GM23248 (cell line): Measurements from ENCODE around the gene C9orf43. TPM values are rescaled to one million over a fixed set of nuclear protein-coding genes. Genes with fewer than 3 reads are reported as not detected.

Source experiments
- DNase-seq: peaks from one replicate; pipeline ENCODE4 v3.0.0-alpha.2; 2015
- H2AFZ ChIP-seq: fragments of 200-600 bp; sonication (generic); 2 replicates; pipeline ENCODE4 v1.6.1; 2016; ENCODE audit warnings: antibody characterized with exemption
- H3F3A ChIP-seq: fragments of 200-600 bp; sonication (generic); 2 replicates; pipeline ENCODE4 v1.6.1; 2016; ENCODE audit warnings: mild to moderate bottlenecking, antibody characterized with exemption, mixed run types; ENCODE audit not compliant: insufficient read depth
- H3K27ac ChIP-seq: fragments of 200-600 bp; sonication (generic); 2 replicates; pipeline ENCODE4 v1.5.1; 2016; ENCODE audit warnings: mild to moderate bottlenecking
- H3K27me3 ChIP-seq: fragments of 200-600 bp; sonication (generic); replicated peaks from 2 replicates; pipeline ENCODE4 v1.6.1; 2016; ENCODE audit warnings: mild to moderate bottlenecking; ENCODE audit not compliant: insufficient read depth
- H3K36me3 ChIP-seq: fragments of 200-600 bp; sonication (generic); 2 replicates; pipeline ENCODE4 v1.6.1; 2016; ENCODE audit warnings: low read depth, mild to moderate bottlenecking
- H3K4me1 ChIP-seq: fragments of 200-600 bp; sonication (generic); 2 replicates; pipeline ENCODE4 v1.6.1; 2016; ENCODE audit warnings: mild to moderate bottlenecking; ENCODE audit not compliant: insufficient read depth
- H3K4me2 ChIP-seq: fragments of 200-600 bp; sonication (generic); one replicate; pipeline ENCODE4 v1.6.1; 2016; ENCODE audit warnings: mild to moderate bottlenecking; ENCODE audit not compliant: unreplicated experiment
- H3K4me3 ChIP-seq: fragments of 200-600 bp; sonication (generic); 2 replicates; pipeline ENCODE4 v1.5.1; 2016; ENCODE audit warnings: mild to moderate bottlenecking
- H3K79me2 ChIP-seq: fragments of 200-600 bp; sonication (generic); 2 replicates; pipeline ENCODE4 v1.6.1; 2016; ENCODE audit warnings: mild to moderate bottlenecking; ENCODE audit not compliant: insufficient read depth
- H3K9ac ChIP-seq: fragments of 200-600 bp; sonication (generic); 2 replicates; pipeline ENCODE4 v1.6.1; 2016; ENCODE audit warnings: mild to moderate bottlenecking
- H3K9me2 ChIP-seq: fragments of 200-600 bp; sonication (generic); 2 replicates; pipeline ENCODE4 v1.6.1; 2016; ENCODE audit warnings: mixed run types, mild to moderate bottlenecking, moderate library complexity; ENCODE audit not compliant: insufficient read depth
- H3K9me3 ChIP-seq: fragments of 200-600 bp; sonication (generic); one replicate; pipeline ENCODE4 v1.6.1; 2017; ENCODE audit warnings: low read depth
- H4K20me1 ChIP-seq: fragments of 200-600 bp; sonication (generic); 2 replicates; pipeline ENCODE4 v1.6.0; 2016; ENCODE audit not compliant: insufficient read depth
- EZH2 ChIP-seq: fragments of 200-600 bp; sonication (generic); IDR thresholded peaks from 2 replicates; pipeline ENCODE4 v1.6.1; 2018; ENCODE audit warnings: antibody characterized with exemption, mild to moderate bottlenecking; ENCODE audit not compliant: insufficient read depth, poor library complexity, severe bottlenecking
- EZH2phosphoT487 ChIP-seq: fragments of 200-600 bp; sonication (generic); IDR thresholded peaks from 2 replicates; pipeline ENCODE4 v1.6.1; 2018; ENCODE audit warnings: antibody characterized with exemption, moderate library complexity, mild to moderate bottlenecking, low read depth; ENCODE audit not compliant: insufficient read depth
- WGBS, 2 experiments: methylation state at CpG; one replicate each; pipeline ENCODE4 v1.1.6; 2015 to 2017; ENCODE audit warnings: low lambda C conversion rate in 2 of 2, low coverage in 1 of 2; ENCODE audit errors: missing lambda C conversion rate in 2 of 2; 5-methylcytosine and 5-hydroxymethylcytosine counted together
- in situ Hi-C: fragments of 300-500 bp; cut with MboI; formaldehyde crosslinking; loops from 2 replicates; pipeline ENCODE4 v1.15.0; 2020
- polyA plus RNA-seq: library from polyadenylated mRNA; unstranded; fragments of >200 nt; fragmentation: Nextera tagmentation; extraction: Ambion mirVana; gene quantifications from 2 replicates; pipeline ENCODE4 v1.2.1, GENCODE V29; 2016
- total RNA-seq: library from RNA; depleted of rRNA; stranded (reverse); fragments of >200 nt; shearing (Covaris generic); gene quantifications from 2 replicates; pipeline ENCODE4 v1.2.3, GENCODE V29; 2014

C9orf43 gene
- total and polyA plus RNA-seq, 2 experiments from 2014 or later, result 0.59 to 0.76 TPM

- no peak overlapping the region for H3K27ac ChIP-seq
- no peaks in the 10 kb centered on the region for H3K9me3 ChIP-seq
- in situ Hi-C loops, result no loop called here
- no peaks in the 10 kb centered on the region for H4K20me1 ChIP-seq
- H3K9ac ChIP-seq, result no peak overlapping the region
- no peaks in the 10 kb centered on the region for H3K27me3 ChIP-seq
- H3K4me1 ChIP-seq, result no peaks in the 10 kb centered on the region
- WGBS, 2 experiments, result 93 to 94% methylated on average over 5 of the region's 5 CpGs
- TF ChIP-seq EZH2phosphoT487 (no peak), EZH2 (no peak)
- DNase-seq, result no peak
- H3K36me3 ChIP-seq, result no peaks in the 10 kb centered on the region
- no peak overlapping the region for H3K4me3 ChIP-seq
- H3K79me2 ChIP-seq, result no peaks in the 10 kb centered on the region
- H3K9me2 ChIP-seq, result no peaks in the 10 kb centered on the region
- no peaks in the 10 kb centered on the region for H3F3A ChIP-seq
- no peak overlapping the region for H2AFZ ChIP-seq
- H3K4me2 ChIP-seq, result no peak overlapping the region
These were observed 38.5 kb upstream of the C9orf43 start for GRCh38 chr9:113372059-113372458.

GRCh38 chr9:113373256-113373655, 37.3 kb upstream of the C9orf43 start:
- Histone ChIP-seq H2AFZ (no peak overlapping the region), H3K9me3 (no peaks in the 10 kb centered on the region), H3K27ac (no peak overlapping the region), H3K27me3 (no peaks in the 10 kb centered on the region), H3K4me3 (no peak overlapping the region), H3K79me2 (no peaks in the 10 kb centered on the region), H3K9ac (no peak overlapping the region), H3K36me3 (no peaks in the 10 kb centered on the region), H4K20me1 (no peaks in the 10 kb centered on the region), H3F3A (no peaks in the 10 kb centered on the region), H3K4me1 (no peaks in the 10 kb centered on the region), H3K9me2 (no peaks in the 10 kb centered on the region), H3K4me2 (no peak overlapping the region)
- WGBS, 2 experiments, result 56 to 62% methylated on average over 3 of the region's 3 CpGs
- TF ChIP-seq EZH2phosphoT487 (no peak), EZH2 (no peak)
- DNase-seq, result no peak
- in situ Hi-C loops, result no loop called here

GRCh38 chr9:113373676-113374392, 36.7 kb upstream of the C9orf43 start:
- Histone ChIP-seq H3K9me2 (no peaks in the 10 kb centered on the region), H3K36me3 (no peaks in the 10 kb centered on the region), H3K27me3 (no peaks in the 10 kb centered on the region), H3K4me1 (no peaks in the 10 kb centered on the region), H3K4me2 (no peak overlapping the region), H3K79me2 (no peaks in the 10 kb centered on the region), H4K20me1 (no peaks in the 10 kb centered on the region), H3K4me3 (no peak overlapping the region), H3F3A (no peaks in the 10 kb centered on the region), H3K9me3 (no peaks in the 10 kb centered on the region), H2AFZ (no peak overlapping the region), H3K9ac (no peak overlapping the region), H3K27ac (no peak overlapping the region)
- no peak for TF ChIP-seq EZH2phosphoT487
- no peak for TF ChIP-seq EZH2
- WGBS, 2 experiments, result 89 to 90% methylated on average over 24 of the region's 24 CpGs
- in situ Hi-C loops, result no loop called here
- no peak for DNase-seq

GRCh38 chr9:113375057-113376023, 35.2 kb upstream of the C9orf43 start:
- in situ Hi-C loops, result no loop called here
- no peak for TF ChIP-seq EZH2phosphoT487
- TF ChIP-seq EZH2, result no peak
- no peaks in the 10 kb centered on the region for H3K79me2 ChIP-seq
- H3K9ac ChIP-seq, result no peak overlapping the region
- H3K4me1 ChIP-seq, result no peaks in the 10 kb centered on the region
- H3K4me3 ChIP-seq, result no peak overlapping the region; the same call in 1 of the 2 replicates
- DNase-seq, result peak; percentile 28
- no peaks in the 10 kb centered on the region for H3K36me3 ChIP-seq
- no peaks in the 10 kb centered on the region for H4K20me1 ChIP-seq
- no peaks in the 10 kb centered on the region for H3K27me3 ChIP-seq
- H2AFZ ChIP-seq, result no peak overlapping the region
- no peak overlapping the region for H3K4me2 ChIP-seq
- no peak overlapping the region for H3K27ac ChIP-seq
- H3F3A ChIP-seq, result no peaks in the 10 kb centered on the region
- H3K9me2 ChIP-seq, result no peaks in the 10 kb centered on the region
- 79 to 81% methylated on average over 6 of the region's 6 CpGs for WGBS, 2 experiments
- no peaks in the 10 kb centered on the region for H3K9me3 ChIP-seq
